ENCODE results near the gene SOX15. TPM values are rescaled to one million over a fixed set of nuclear protein-coding genes. Genes with fewer than 3 reads are reported as not detected.

The SOX15 gene
- total and polyA plus RNA-seq, 5 experiments from 2014 or later: 0.55 to 0.93 TPM; not detected in 3

GRCh38 chr17:7574176-7574953 is 15.5 kb downstream of the SOX15 start:
- ATAC-seq (no peak), DNase-seq (no peak)
- Mint-ChIP-seq H3K4me3 (peak overlapping the region; percentile 91 to 100 (median 98)), H3K9me3 (peaks cover 0 to 1% (median 0%) of the 10 kb centered on the region in 9 donors), H3K4me1 (peaks cover 26 to 66% (median 58%) of the 10 kb centered on the region in 4 donors), H3K27ac (peak overlapping the region; percentile 37 to 100 (median 99)), H3K36me3 (peaks cover 4 to 85% (median 37%) of the 10 kb centered on the region in 3 donors), H3K27me3 (no peaks in the 10 kb centered on the region)
- POLR2A ChIA-PET: interaction anchor here (0.5 to 7.4 kb wide), 22 partner anchors 9 to 394 kb away, joined by 3 to 129 read pairs (median 6); partner anchors contain the start of genes ACAP1, FXR2, MPDU1 and NEURL4

GRCh38 chr17:7573324-7574080 is 16.4 kb downstream of the SOX15 start:
- peaks cover 4 to 84% (median 43%) of the 10 kb centered on the region in 3 donors for H3K36me3 Mint-ChIP-seq
- POLR2A ChIA-PET: interaction anchor here (0.6 to 7.4 kb wide), 22 partner anchors 9 to 342 kb away, joined by 3 to 129 read pairs (median 6); partner anchors contain the start of genes ACAP1, FXR2, MPDU1 and NEURL4
- H3K27ac Mint-ChIP-seq: peak overlapping the region; percentile 95 to 100 (median 99)
- peak; percentile 47 to 51 for ATAC-seq
- peaks cover 0 to 1% (median 0%) of the 10 kb centered on the region in 9 donors for H3K9me3 Mint-ChIP-seq
- H3K4me3 Mint-ChIP-seq: peak overlapping the region; percentile 91 to 100 (median 98)
- DNase-seq: peak; percentile 86 to 96 (median 89)
- peaks cover 22 to 58% (median 50%) of the 10 kb centered on the region in 4 donors for H3K4me1 Mint-ChIP-seq
- H3K27me3 Mint-ChIP-seq: no peaks in the 10 kb centered on the region

GRCh38 chr17:7572588-7573323 is 17.1 kb downstream of the SOX15 start:
- peak overlapping the region; percentile 95 to 100 (median 99) for H3K27ac Mint-ChIP-seq
- H3K36me3 Mint-ChIP-seq: peaks cover 4 to 77% (median 37%) of the 10 kb centered on the region in 3 donors
- H3K27me3 Mint-ChIP-seq: no peaks in the 10 kb centered on the region
- peaks cover 19 to 51% (median 44%) of the 10 kb centered on the region in 4 donors for H3K4me1 Mint-ChIP-seq
- H3K4me3 Mint-ChIP-seq: peak overlapping the region; percentile 91 to 100 (median 98)
- POLR2A ChIA-PET: interaction anchor here (0.6 to 7.4 kb wide), 21 partner anchors 10 to 342 kb away, joined by 3 to 129 read pairs (median 6); partner anchors contain the start of genes ACAP1, FXR2, MPDU1 and NEURL4
- H3K9me3 Mint-ChIP-seq: peaks cover 0 to 1% (median 0%) of the 10 kb centered on the region in 9 donors
- DNase-seq (peak; percentile 97 to 100 (median 100)), ATAC-seq (peak; percentile 12 to 85)

GRCh38 chr17:7572338-7572587 is 17.6 kb downstream of the SOX15 start:
- Mint-ChIP-seq H3K4me1 (peaks cover 21 to 50% (median 43%) of the 10 kb centered on the region in 4 donors), H3K4me3 (peak overlapping the region; percentile 91 to 100 (median 98)), H3K9me3 (peaks cover 0 to 1% (median 0%) of the 10 kb centered on the region in 9 donors), H3K27me3 (no peaks in the 10 kb centered on the region), H3K27ac (peak overlapping the region; percentile 95 to 100 (median 99)), H3K36me3 (peaks cover 4 to 77% (median 34%) of the 10 kb centered on the region in 3 donors)
- POLR2A ChIA-PET: interaction anchor here (0.7 to 7.4 kb wide), 13 partner anchors 11 to 267 kb away, joined by 3 to 129 read pairs (median 7); partner anchors contain the start of genes ACAP1, FXR2, MPDU1 and POLR2A
- ATAC-seq (peak in 1 of 2 donors; percentile 83), DNase-seq (no peak)

GRCh38 chr17:7570351-7570750 is 19.5 kb downstream of the SOX15 start:
- ATAC-seq (no peak), DNase-seq (no peak)
- H3K27ac Mint-ChIP-seq: peak overlapping the region in 8 of 10 donors; percentile 29 to 84 (median 62)
- peak overlapping the region in 2 of 10 donors; percentile 10 to 26 for H3K4me3 Mint-ChIP-seq
- H3K36me3 Mint-ChIP-seq: peaks cover 4 to 76% (median 23%) of the 10 kb centered on the region in 3 donors
- peaks cover 18 to 34% (median 31%) of the 10 kb centered on the region in 4 donors for H3K4me1 Mint-ChIP-seq
- H3K9me3 Mint-ChIP-seq: peaks cover 0 to 1% (median 0%) of the 10 kb centered on the region in 9 donors
- H3K27me3 Mint-ChIP-seq: no peaks in the 10 kb centered on the region
- POLR2A ChIA-PET: interaction anchor here (0.6 to 7.4 kb wide), 5 partner anchors 13 to 116 kb away, joined by 4 to 129 read pairs (median 4); partner anchors contain the start of genes MPDU1, TP53 and WRAP53

- POLR2A ChIA-PET: interaction anchor here (0.6 to 7.4 kb wide), 7 partner anchors 13 to 117 kb away, joined by 3 to 129 read pairs (median 4); partner anchors contain the start of genes MPDU1, TP53 and WRAP53
- ATAC-seq: no peak
- H3K27me3 Mint-ChIP-seq: no peaks in the 10 kb centered on the region
- H3K4me1 Mint-ChIP-seq: peaks cover 18 to 26% (median 23%) of the 10 kb centered on the region in 4 donors
- peaks cover 0 to 1% (median 0%) of the 10 kb centered on the region in 9 donors for H3K9me3 Mint-ChIP-seq
- peak overlapping the region in 1 of 10 donors; percentile 3 for H3K4me3 Mint-ChIP-seq
- DNase-seq: no peak
- H3K27ac Mint-ChIP-seq: peak overlapping the region in 3 of 10 donors; percentile 0 to 39 (median 33)
- H3K36me3 Mint-ChIP-seq: peaks cover 4 to 76% (median 17%) of the 10 kb centered on the region in 3 donors
These were observed 20.3 kb downstream of the SOX15 start for GRCh38 chr17:7569571-7569970.

- DNase-seq (no peak), ATAC-seq (no peak)
- H3K27ac Mint-ChIP-seq: peak overlapping the region in 6 of 10 donors; percentile 56 to 92 (median 84)
- peaks cover 28 to 50% (median 43%) of the 10 kb centered on the region in 4 donors for H3K4me1 Mint-ChIP-seq
- no peaks in the 10 kb centered on the region for H3K27me3 Mint-ChIP-seq
- H3K36me3 Mint-ChIP-seq: peaks cover 0 to 39% (median 7%) of the 10 kb centered on the region in 3 donors
- POLR2A ChIA-PET: interaction anchor here (1.4 to 3.9 kb wide), 3 partner anchors 20 to 128 kb away, joined by 3 to 33 read pairs (median 14); partner anchors contain the start of genes MPDU1, TMEM102, TP53 and WRAP53
- H3K4me3 Mint-ChIP-seq: peak overlapping the region; percentile 81 to 98 (median 88)
- H3K9me3 Mint-ChIP-seq: no peaks in the 10 kb centered on the region
These were observed 26.6 kb downstream of the SOX15 start for GRCh38 chr17:7563115-7563869.

GRCh38 chr17:7562208-7562605 is 27.7 kb downstream of the SOX15 start:
- POLR2A ChIA-PET: interaction anchor here (1.1 to 3.9 kb wide), 11 partner anchors 10 to 126 kb away, joined by 3 to 37 read pairs (median 13); partner anchors contain the start of genes CD68, FXR2, MPDU1 and TMEM102
- peak overlapping the region; percentile 81 to 98 (median 90) for H3K4me3 Mint-ChIP-seq
- peaks cover 0 to 33% (median 7%) of the 10 kb centered on the region in 3 donors for H3K36me3 Mint-ChIP-seq
- peaks cover 28 to 54% (median 48%) of the 10 kb centered on the region in 4 donors for H3K4me1 Mint-ChIP-seq
- H3K9me3 Mint-ChIP-seq: no peaks in the 10 kb centered on the region
- ATAC-seq (peak in 1 of 2 donors; percentile 5), DNase-seq (no peak)
- H3K27me3 Mint-ChIP-seq: no peaks in the 10 kb centered on the region
- peak overlapping the region; percentile 72 to 97 (median 90) for H3K27ac Mint-ChIP-seq

GRCh38 chr17:7561589-7562207 is 28.2 kb downstream of the SOX15 start, which contains the start of gene SENP3:
Gene SENP3, plus strand, starts transcription at chr17:7561919. Its CDS starts 1,158 bp downstream, at chr17:7563077.
- POLR2A ChIA-PET: interaction anchor here (0.6 to 3.9 kb wide), 30 partner anchors 9 to 595 kb away, joined by 3 to 37 read pairs (median 7); partner anchors contain the start of genes ACAP1, CD68, FXR2 and MPDU1
- Mint-ChIP-seq H3K36me3 (peaks cover 0 to 28% (median 4%) of the 10 kb centered on the region in 3 donors), H3K27ac (peak within 1 kb of the TSS; percentile 83 to 99 (median 97)), H3K27me3 (no peaks in the 10 kb centered on the region), H3K4me1 (peaks cover 28 to 55% (median 50%) of the 10 kb centered on the region in 4 donors), H3K4me3 (peak within 1 kb of the TSS; percentile 88 to 98 (median 94)), H3K9me3 (no peaks in the 10 kb centered on the region)
- DNase-seq (peak; percentile 87 to 95 (median 90)), ATAC-seq (peak; percentile 84 to 87)

- H3K9me3 Mint-ChIP-seq: no peaks in the 10 kb centered on the region
- peak overlapping the region; percentile 88 to 98 (median 94) for H3K4me3 Mint-ChIP-seq
- peaks cover 0 to 27% (median 3%) of the 10 kb centered on the region in 3 donors for H3K36me3 Mint-ChIP-seq
- POLR2A ChIA-PET: interaction anchor here (0.6 to 3.9 kb wide), 36 partner anchors 9 to 595 kb away, joined by 3 to 37 read pairs (median 6); partner anchors contain the start of genes ACAP1, ATP1B2, CD68 and MPDU1
- ATAC-seq (peak; percentile 62 to 69), DNase-seq (peak; percentile 60 to 89 (median 78))
- H3K27ac Mint-ChIP-seq: peak overlapping the region; percentile 83 to 99 (median 97)
- no peaks in the 10 kb centered on the region for H3K27me3 Mint-ChIP-seq
- H3K4me1 Mint-ChIP-seq: peaks cover 31 to 59% (median 55%) of the 10 kb centered on the region in 4 donors
These were observed 28.8 kb downstream of the SOX15 start for GRCh38 chr17:7561028-7561575.

Measured in naive thymus-derived CD8-positive, alpha-beta T cell (primary cell).